ENCODE data around the gene PIP. TPM values are rescaled to one million over a fixed set of nuclear protein-coding genes. Genes with fewer than 3 reads are reported as not detected.
"Not testable (repeated sequence)": the region's sequence is repeated elsewhere in the genome, so short reads cannot be mapped to it uniquely, and the experiment has no call there.

Gene PIP
- total RNA-seq, 1 experiment from 2014 or later, result not detected

DNA sequence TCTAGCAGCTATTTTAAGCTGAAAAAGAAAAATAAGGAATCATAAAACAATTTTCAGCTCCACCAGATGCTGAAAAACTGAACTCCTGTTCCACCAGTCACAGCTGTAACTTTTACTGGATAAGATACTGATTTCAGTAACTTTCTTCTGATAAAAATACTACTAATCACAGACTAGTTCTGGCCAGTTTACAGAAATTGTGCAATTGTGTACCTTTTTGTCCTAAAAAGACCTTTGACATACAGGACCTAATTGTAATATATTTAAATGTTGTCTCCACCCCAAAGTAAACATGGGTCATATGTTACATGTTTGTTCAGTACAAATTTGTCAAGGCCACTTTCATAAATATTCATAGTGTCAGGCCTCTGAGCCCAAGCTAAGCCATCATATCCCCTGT, 27.1 kb upstream of the PIP start:
- TF ChIP-seq, protein P1, sequence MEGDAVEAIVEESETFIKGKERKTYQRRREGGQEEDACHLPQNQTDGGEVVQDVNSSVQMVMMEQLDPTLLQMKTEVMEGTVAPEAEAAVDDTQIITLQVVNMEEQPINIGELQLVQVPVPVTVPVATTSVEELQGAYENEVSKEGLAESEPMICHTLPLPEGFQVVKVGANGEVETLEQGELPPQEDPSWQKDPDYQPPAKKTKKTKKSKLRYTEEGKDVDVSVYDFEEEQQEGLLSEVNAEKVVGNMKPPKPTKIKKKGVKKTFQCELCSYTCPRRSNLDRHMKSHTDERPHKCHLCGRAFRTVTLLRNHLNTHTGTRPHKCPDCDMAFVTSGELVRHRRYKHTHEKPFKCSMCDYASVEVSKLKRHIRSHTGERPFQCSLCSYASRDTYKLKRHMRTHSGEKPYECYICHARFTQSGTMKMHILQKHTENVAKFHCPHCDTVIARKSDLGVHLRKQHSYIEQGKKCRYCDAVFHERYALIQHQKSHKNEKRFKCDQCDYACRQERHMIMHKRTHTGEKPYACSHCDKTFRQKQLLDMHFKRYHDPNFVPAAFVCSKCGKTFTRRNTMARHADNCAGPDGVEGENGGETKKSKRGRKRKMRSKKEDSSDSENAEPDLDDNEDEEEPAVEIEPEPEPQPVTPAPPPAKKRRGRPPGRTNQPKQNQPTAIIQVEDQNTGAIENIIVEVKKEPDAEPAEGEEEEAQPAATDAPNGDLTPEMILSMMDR (IDR thresholded peaks at IDR 0.05; ENCODE audit: unreplicated experiment), result no peak
- Mint-ChIP-seq H3K4me1 (ENCODE audit: insufficient read depth, unreplicated experiment) (no peaks in the 10 kb centered on the region), H3K4me3 (ENCODE audit: unreplicated experiment) (no peak overlapping the region), H3K27ac (ENCODE audit: low read depth, unreplicated experiment) (no peak overlapping the region), H3K36me3 (ENCODE audit: insufficient read depth, unreplicated experiment) (no peaks in the 10 kb centered on the region), H3K27me3 (ENCODE audit: insufficient read depth, unreplicated experiment) (no peaks in the 10 kb centered on the region), H3K9me3 (ENCODE audit: unreplicated experiment) (no peaks in the 10 kb centered on the region)
- ChIA-PET CTCF (interaction anchor here (0.5 kb wide), 1 partner anchor 1604 kb away, joined by 3 read pairs; no protein-coding TSS in a partner anchor), POLR2A (no interaction called here)
- DNase-seq (ENCODE audit: unreplicated experiment), result no peak
- intact Hi-C loops (cut with micrococcal nuclease), result no loop called here
- BruUV-seq (replicated peaks), result no TSS peak

DNA sequence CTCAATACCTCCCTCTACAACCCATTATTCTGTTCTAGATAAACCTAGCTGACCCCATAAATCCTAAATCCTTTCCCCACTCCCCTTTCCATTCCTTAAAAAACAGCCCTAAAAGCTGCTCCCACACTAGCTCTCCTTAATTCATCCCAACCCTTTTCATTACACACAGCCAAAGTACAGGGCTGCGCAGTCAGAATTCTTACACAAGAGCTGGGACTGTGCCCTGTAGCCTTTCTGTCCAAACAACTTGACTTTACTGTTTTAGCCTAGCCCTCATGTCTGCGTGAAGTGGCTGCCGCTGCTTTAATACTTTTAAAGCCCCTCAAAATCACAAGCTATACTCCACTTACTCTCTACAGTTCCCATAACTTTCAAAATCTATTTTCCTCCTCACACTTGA, 23.9 kb upstream of the PIP start:
- BruUV-seq (replicated peaks); H3K27ac Mint-ChIP-seq (ENCODE audit: low read depth, unreplicated experiment); POLR2A ChIA-PET; H3K27me3 Mint-ChIP-seq (ENCODE audit: insufficient read depth, unreplicated experiment); H3K4me1 Mint-ChIP-seq (ENCODE audit: insufficient read depth, unreplicated experiment); H3K4me3 Mint-ChIP-seq (ENCODE audit: unreplicated experiment); intact Hi-C loops (cut with micrococcal nuclease); H3K36me3 Mint-ChIP-seq (ENCODE audit: insufficient read depth, unreplicated experiment); DNase-seq (ENCODE audit: unreplicated experiment); H3K9me3 Mint-ChIP-seq (ENCODE audit: unreplicated experiment): not testable (repeated sequence)
- CTCF ChIA-PET, result interaction anchor here (0.7 kb wide), 1 partner anchor 974 kb away, joined by 4 read pairs; no protein-coding TSS in a partner anchor

DNA sequence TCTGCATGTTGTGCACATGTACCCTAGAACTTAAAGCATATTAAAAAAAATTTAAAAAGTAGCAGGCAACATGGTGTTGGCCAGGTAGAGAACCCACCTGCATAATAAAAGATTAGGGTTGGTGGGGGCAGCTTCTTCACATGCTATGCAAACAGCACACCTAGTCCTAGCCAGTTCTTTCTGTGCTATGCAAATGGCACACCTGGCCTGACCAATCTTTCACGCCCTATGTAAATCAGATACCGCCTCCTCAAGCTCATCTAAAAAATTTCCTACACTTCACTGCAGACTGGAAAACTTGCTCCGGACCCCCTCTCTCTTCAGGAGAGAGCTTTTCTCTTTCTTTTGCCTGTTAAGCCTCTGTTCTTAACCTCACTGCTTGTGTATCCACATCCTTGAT, 14.5 kb upstream of the PIP start:
- Mint-ChIP-seq H3K27ac (ENCODE audit: low read depth, unreplicated experiment) (no peak overlapping the region), H3K36me3 (ENCODE audit: insufficient read depth, unreplicated experiment) (no peaks in the 10 kb centered on the region), H3K27me3 (ENCODE audit: insufficient read depth, unreplicated experiment) (no peaks in the 10 kb centered on the region), H3K4me3 (ENCODE audit: unreplicated experiment) (no peak overlapping the region), H3K4me1 (ENCODE audit: insufficient read depth, unreplicated experiment) (no peaks in the 10 kb centered on the region), H3K9me3 (ENCODE audit: unreplicated experiment) (no peaks in the 10 kb centered on the region)
- POLR2A ChIA-PET, result no interaction called here
- CTCF ChIA-PET, result interaction anchor here (1.4 kb wide), 1 partner anchor 97 kb away, joined by 6 read pairs; no protein-coding TSS in a partner anchor
- no peak for DNase-seq (ENCODE audit: unreplicated experiment)
- TF ChIP-seq, protein P1 (IDR thresholded peaks at IDR 0.05; ENCODE audit: unreplicated experiment), result no peak
- intact Hi-C loops (cut with micrococcal nuclease), result no loop called here
- no TSS peak for BruUV-seq (replicated peaks)

DNA sequence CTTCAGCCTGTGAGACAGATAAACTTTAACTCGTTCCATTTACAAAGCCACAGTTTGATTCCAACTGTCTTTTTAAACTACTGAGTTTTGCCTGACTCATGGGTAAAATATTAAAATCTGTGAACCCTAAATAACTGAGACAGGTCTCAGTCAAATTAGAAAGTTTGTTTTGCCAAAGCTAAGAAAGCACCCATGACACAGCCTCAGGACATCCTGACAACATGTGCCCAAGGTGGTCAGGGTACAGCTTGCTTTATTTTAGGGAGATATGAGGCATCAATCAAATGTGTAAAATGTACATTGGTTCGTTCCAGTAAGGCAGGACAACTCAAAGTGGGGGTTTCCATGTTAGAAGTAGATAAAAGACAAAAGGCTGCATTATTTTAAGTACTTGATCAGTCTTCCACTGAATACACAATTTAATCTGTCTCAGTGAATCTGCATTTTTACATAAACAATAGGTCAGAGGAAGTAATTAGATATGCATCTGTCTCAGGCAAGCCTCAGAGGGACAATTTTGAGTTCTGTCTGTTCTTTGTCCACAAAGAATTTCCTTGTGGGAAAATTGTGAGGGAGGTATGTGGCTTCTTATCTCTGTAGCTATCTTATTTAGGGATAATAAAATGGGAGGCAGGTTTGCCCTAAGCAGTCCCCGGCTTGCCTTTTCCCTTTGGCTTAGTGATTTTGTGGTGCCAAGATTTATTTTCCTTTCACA, 11.0 kb upstream of the PIP start:
- DNase-seq (ENCODE audit: unreplicated experiment), result no peak
- no peak overlapping the region for H3K4me3 Mint-ChIP-seq (ENCODE audit: unreplicated experiment)
- no peak overlapping the region for H3K27ac Mint-ChIP-seq (ENCODE audit: low read depth, unreplicated experiment)
- no TSS peak for BruUV-seq (replicated peaks)
- H3K27me3 Mint-ChIP-seq (ENCODE audit: insufficient read depth, unreplicated experiment), result no peaks in the 10 kb centered on the region
- H3K4me1 Mint-ChIP-seq (ENCODE audit: insufficient read depth, unreplicated experiment), result no peaks in the 10 kb centered on the region
- H3K36me3 Mint-ChIP-seq (ENCODE audit: insufficient read depth, unreplicated experiment), result no peaks in the 10 kb centered on the region
- peaks cover 7% of the 10 kb centered on the region for H3K9me3 Mint-ChIP-seq (ENCODE audit: unreplicated experiment)
- intact Hi-C loops (cut with micrococcal nuclease), result no loop called here
- ChIA-PET CTCF (interaction anchor here (0.7 kb wide), 1 partner anchor 21 kb away, joined by 3 read pairs; no protein-coding TSS in a partner anchor), POLR2A (interaction anchor here (0.6 kb wide), 1 partner anchor 9 kb away, joined by 4 read pairs; no protein-coding TSS in a partner anchor)
- TF ChIP-seq, protein P1 (IDR thresholded peaks at IDR 0.05; ENCODE audit: unreplicated experiment), result no peak

DNA sequence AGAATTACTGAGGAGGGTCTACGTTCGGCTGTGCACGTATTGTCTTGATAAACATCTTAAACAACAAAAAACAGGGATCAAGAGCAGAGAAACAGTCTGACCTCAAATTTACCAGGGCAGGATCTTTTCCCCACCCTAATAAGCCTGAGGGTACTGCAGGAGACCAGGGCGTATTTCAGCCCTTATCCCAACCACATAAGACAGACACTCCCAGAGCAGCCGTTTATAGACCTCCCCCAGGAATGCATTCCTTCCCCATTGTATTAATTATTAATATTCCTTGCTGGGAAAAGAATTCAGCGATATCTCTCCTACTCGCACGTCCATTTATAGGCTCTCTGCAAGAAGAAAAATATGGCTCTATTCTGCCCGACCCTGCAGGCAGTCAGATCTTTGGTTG, 8.6 kb upstream of the PIP start:
- not testable (repeated sequence) for H3K4me1 Mint-ChIP-seq (ENCODE audit: insufficient read depth, unreplicated experiment); H3K4me3 Mint-ChIP-seq (ENCODE audit: unreplicated experiment)

More for the DNA sequence above, 8.6 kb upstream of the PIP start:
- H3K27me3 Mint-ChIP-seq (ENCODE audit: insufficient read depth, unreplicated experiment); POLR2A ChIA-PET; H3K36me3 Mint-ChIP-seq (ENCODE audit: insufficient read depth, unreplicated experiment); intact Hi-C loops (cut with micrococcal nuclease); H3K27ac Mint-ChIP-seq (ENCODE audit: low read depth, unreplicated experiment); DNase-seq (ENCODE audit: unreplicated experiment); BruUV-seq (replicated peaks); H3K9me3 Mint-ChIP-seq (ENCODE audit: unreplicated experiment); CTCF ChIA-PET: not testable (repeated sequence)

All from MCF 10A (cell line).